A673 (cell line): ENCODE measurements around the gene ZNF385B. TPM values are rescaled to one million over a fixed set of nuclear protein-coding genes. Genes with fewer than 3 reads are reported as not detected.

ENCODE experiments used
- BruUV-seq: library from RNA; stranded (reverse); fragments of 400-500 nt; replicated peaks from 2 replicates; lab custom pipeline; 2021; lab: Mats Ljungman, UMichigan
- CTCF ChIA-PET: fragments of 300-600 bp; sonication (Branson Sonifier 250); formaldehyde crosslinking; loops from one replicate; lab custom pipeline; 2022; ENCODE audit warnings: antibody characterized with exemption; lab: Charles Lee
- POLR2A ChIA-PET: fragments of 300-600 bp; sonication (Branson Sonifier 250); formaldehyde crosslinking; loops from one replicate; lab custom pipeline; 2022; ENCODE audit warnings: antibody characterized with exemption; ENCODE audit not compliant: low non-redundant PET; lab: Charles Lee
- DNase-seq: peaks from one replicate; pipeline ENCODE4 v3.0.0-alpha.2; 2015; ENCODE audit warnings: low spot score
- H3K27ac ChIP-seq: fragments of 200-600 bp; sonication (generic); 2 replicates; pipeline ENCODE4 v1.5.1; 2016; ENCODE audit warnings: mixed run types, low read depth, mild to moderate bottlenecking, mixed read lengths, antibody characterized with exemption, low read length; ENCODE audit not compliant: poor library complexity, severe bottlenecking
- H3K27me3 ChIP-seq: fragments of 200-600 bp; sonication (generic); replicated peaks from 2 replicates; pipeline ENCODE4 v1.6.1; 2017; ENCODE audit warnings: mixed run types, low read depth, mild to moderate bottlenecking, mixed read lengths, antibody characterized with exemption, low read length; ENCODE audit not compliant: insufficient read depth, poor library complexity
- H3K36me3 ChIP-seq: fragments of 200-600 bp; sonication (generic); 2 replicates; pipeline ENCODE4 v1.6.1; 2016; ENCODE audit warnings: mixed run types, mild to moderate bottlenecking, mixed read lengths, antibody characterized with exemption, low read length; ENCODE audit not compliant: insufficient read depth, poor library complexity, severe bottlenecking
- H3K4me1 ChIP-seq: fragments of 200-600 bp; sonication (generic); 2 replicates; pipeline ENCODE4 v1.6.1; 2017; ENCODE audit warnings: mixed run types, mild to moderate bottlenecking, mixed read lengths, antibody characterized with exemption, low read length; ENCODE audit not compliant: insufficient read depth, poor library complexity, severe bottlenecking
- H3K4me3 ChIP-seq: fragments of 200-600 bp; sonication (generic); 2 replicates; pipeline ENCODE4 v1.5.1; 2016; ENCODE audit warnings: low read depth, mixed run types, mild to moderate bottlenecking, mixed read lengths, low read length; ENCODE audit not compliant: poor library complexity, severe bottlenecking
- H3K9me3 ChIP-seq: fragments of 200-600 bp; sonication (generic); 2 replicates; pipeline ENCODE4 v1.6.1; 2016; ENCODE audit warnings: mixed run types, low read depth, mild to moderate bottlenecking, mixed read lengths, antibody characterized with exemption, low read length; ENCODE audit not compliant: poor library complexity, severe bottlenecking
- EZH2 ChIP-seq: fragments of 200-600 bp; sonication (generic); IDR thresholded peaks from 2 replicates; pipeline ENCODE4 v1.6.1; 2017; ENCODE audit warnings: borderline replicate concordance, low read depth, mild to moderate bottlenecking, mixed read lengths, antibody characterized with exemption, low read length; ENCODE audit not compliant: poor library complexity, severe bottlenecking
- intact Hi-C: fragments of 100-400 bp; cut with micrococcal nuclease; formaldehyde crosslinking; loops from one replicate; pipeline ENCODE4 v1.10.0; 2022; ENCODE audit not compliant: unreplicated experiment
- total RNA-seq: library from RNA; stranded (reverse); gene quantifications from 2 replicates; pipeline ENCODE4 v1.2.3, GENCODE V29; 2021
- TF ChIP-seq, protein P1 (sequence below): fragments of 300-800, 200-600 bp; sonication (generic); conservative IDR thresholded peaks from 2 replicates; pipeline ENCODE4 v1.5.1; 2017; ENCODE audit warnings: low read depth, mild to moderate bottlenecking, antibody characterized with exemption, low read length, moderate library complexity, mixed read lengths

The ZNF385B gene
- total RNA-seq, 1 experiment from 2014 or later: not detected

GRCh38 chr2:179467960-179468359, 393.5 kb downstream of the ZNF385B start:
- H3K27ac ChIP-seq: no peak overlapping the region
- no peaks in the 10 kb centered on the region for H3K4me1 ChIP-seq
- no TSS peak for BruUV-seq
- DNase-seq: no peak
- TF ChIP-seq, protein P1, sequence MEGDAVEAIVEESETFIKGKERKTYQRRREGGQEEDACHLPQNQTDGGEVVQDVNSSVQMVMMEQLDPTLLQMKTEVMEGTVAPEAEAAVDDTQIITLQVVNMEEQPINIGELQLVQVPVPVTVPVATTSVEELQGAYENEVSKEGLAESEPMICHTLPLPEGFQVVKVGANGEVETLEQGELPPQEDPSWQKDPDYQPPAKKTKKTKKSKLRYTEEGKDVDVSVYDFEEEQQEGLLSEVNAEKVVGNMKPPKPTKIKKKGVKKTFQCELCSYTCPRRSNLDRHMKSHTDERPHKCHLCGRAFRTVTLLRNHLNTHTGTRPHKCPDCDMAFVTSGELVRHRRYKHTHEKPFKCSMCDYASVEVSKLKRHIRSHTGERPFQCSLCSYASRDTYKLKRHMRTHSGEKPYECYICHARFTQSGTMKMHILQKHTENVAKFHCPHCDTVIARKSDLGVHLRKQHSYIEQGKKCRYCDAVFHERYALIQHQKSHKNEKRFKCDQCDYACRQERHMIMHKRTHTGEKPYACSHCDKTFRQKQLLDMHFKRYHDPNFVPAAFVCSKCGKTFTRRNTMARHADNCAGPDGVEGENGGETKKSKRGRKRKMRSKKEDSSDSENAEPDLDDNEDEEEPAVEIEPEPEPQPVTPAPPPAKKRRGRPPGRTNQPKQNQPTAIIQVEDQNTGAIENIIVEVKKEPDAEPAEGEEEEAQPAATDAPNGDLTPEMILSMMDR: no peak
- TF ChIP-seq EZH2: no peak
- no peaks in the 10 kb centered on the region for H3K27me3 ChIP-seq
- no peaks in the 10 kb centered on the region for H3K9me3 ChIP-seq
- H3K4me3 ChIP-seq: no peak overlapping the region
- ChIA-PET CTCF (no interaction called here), POLR2A (no interaction called here)
- no peaks in the 10 kb centered on the region for H3K36me3 ChIP-seq
- intact Hi-C loops: no loop called here

GRCh38 chr2:179467111-179467510, 394.3 kb downstream of the ZNF385B start:
- intact Hi-C loops: no loop called here
- ChIA-PET POLR2A (no interaction called here), CTCF (no interaction called here)
- no peak for DNase-seq
- no TSS peak for BruUV-seq
- Histone ChIP-seq H3K4me3 (no peak overlapping the region), H3K4me1 (no peaks in the 10 kb centered on the region), H3K9me3 (no peaks in the 10 kb centered on the region), H3K36me3 (no peaks in the 10 kb centered on the region), H3K27ac (no peak overlapping the region), H3K27me3 (no peaks in the 10 kb centered on the region)
- TF ChIP-seq, protein P1: no peak
- TF ChIP-seq EZH2: no peak

DNA sequence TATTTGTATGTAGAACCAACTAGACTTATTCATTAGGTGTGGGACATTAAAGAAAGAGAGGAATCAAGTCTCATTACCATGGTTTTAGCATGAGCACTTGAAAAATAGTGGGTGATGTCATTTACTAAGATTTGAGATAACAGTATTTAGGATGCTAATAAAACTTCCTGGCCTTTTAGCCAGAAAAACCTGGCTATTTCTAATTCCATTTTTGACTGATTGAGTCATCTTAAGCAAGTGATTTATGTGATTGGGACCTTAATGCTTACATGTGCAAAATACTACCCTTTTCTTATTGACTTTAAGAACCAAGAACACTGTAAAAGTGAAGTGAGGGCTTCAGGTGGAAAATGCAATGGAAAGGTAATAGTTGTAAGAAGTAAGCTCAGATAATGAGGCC, 400.0 kb downstream of the ZNF385B start:
- intact Hi-C loops: no loop called here
- no peaks in the 10 kb centered on the region for H3K36me3 ChIP-seq
- H3K9me3 ChIP-seq: no peaks in the 10 kb centered on the region
- H3K27ac ChIP-seq: no peak overlapping the region
- H3K4me1 ChIP-seq: no peaks in the 10 kb centered on the region
- POLR2A ChIA-PET: no interaction called here
- no peak for DNase-seq
- TF ChIP-seq EZH2: no peak
- TF ChIP-seq, protein P1: no peak
- CTCF ChIA-PET: no interaction called here
- no peaks in the 10 kb centered on the region for H3K27me3 ChIP-seq
- H3K4me3 ChIP-seq: no peak overlapping the region
- no TSS peak for BruUV-seq
